HCT116 (cell line): ENCODE measurements around the gene LIPG. TPM values are rescaled to one million over a fixed set of nuclear protein-coding genes. Genes with fewer than 3 reads are reported as not detected.

Experiments used
- ATAC-seq: fragments of 200-7000 bp; cut with Tn5 transposase; 2 replicates; pipeline ENCODE4 v1.9.1; 2020; ENCODE audit warnings: mild to moderate bottlenecking, moderate library complexity
- BruUV-seq: library from RNA; stranded (reverse); fragments of 400-500 nt; replicated peaks from 2 replicates; lab custom pipeline; 2021; lab: Mats Ljungman, UMichigan
- CTCF ChIA-PET: fragments of 300-600 bp; sonication (Branson Sonifier 250); formaldehyde crosslinking; loops from one replicate; lab custom pipeline; 2021; ENCODE audit warnings: antibody characterized with exemption; lab: Charles Lee
- POLR2A ChIA-PET: fragments of 300-600, 350-600 bp; sonication (Branson Sonifier 250); formaldehyde crosslinking; loops from one replicate; lab custom pipeline; 2021; ENCODE audit warnings: antibody characterized with exemption; lab: Charles Lee
- RAD21 ChIA-PET, 2 experiments: fragments of 300-600 bp; sonication (Branson Sonifier 250); formaldehyde crosslinking; loops; one replicate each; lab custom pipeline; 2023; ENCODE audit warnings: low total read pairs in 2 of 2; ENCODE audit not compliant: uncharacterized antibody in 2 of 2, unreplicated experiment in 2 of 2, low non-redundant PET in 1 of 2; lab: Charles Lee
- DNase-seq: peaks from one replicate; pipeline ENCODE4 v3.0.0-alpha.2; 2010; ENCODE audit warnings: low read depth, low spot score
- H2AFZ ChIP-seq: fragments of 200-600 bp; shearing (Covaris generic), sonication (generic); 2 replicates; pipeline ENCODE4 v1.6.1; 2017; ENCODE audit warnings: low read depth, mixed run types, mixed read lengths, antibody characterized with exemption, low read length; ENCODE audit not compliant: poor library complexity, severe bottlenecking
- H3K27ac ChIP-seq: 2 replicates; pipeline ENCODE4 v1.5.1; 2012; ENCODE audit warnings: low read depth, low read length
- H3K27me3 ChIP-seq: fragments of 200-600 bp; sonication (generic); 2 replicates; pipeline ENCODE4 v1.6.1; 2016; ENCODE audit warnings: mixed run types, low read length, mixed read lengths; ENCODE audit not compliant: insufficient read depth
- H3K36me3 ChIP-seq, 2 experiments: fragments of 200-500 bp in 1 of 2; fragments of 200-600 bp in 1 of 2; sonication (Bioruptor generic) in 1 of 2; sonication (generic) in 1 of 2; 2 replicates each; pipeline versions ENCODE4 v1.5.1 to v1.6.1; 2014 to 2016; ENCODE audit warnings: low read length in 2 of 2, inconsistent platforms in 1 of 2, mixed read lengths in 1 of 2, mixed run types in 1 of 2; ENCODE audit not compliant: insufficient read depth in 2 of 2, control insufficient read depth in 1 of 2
- H3K4me1 ChIP-seq, 2 experiments: fragments of 200-600 bp in 1 of 2; sonication (generic) in 1 of 2; 2 replicates each; pipeline versions ENCODE4 v1.5.1 to v1.6.1; 2012 to 2017; ENCODE audit warnings: low read length in 2 of 2, inconsistent platforms in 1 of 2, mild to moderate bottlenecking in 1 of 2, mixed read lengths in 1 of 2, mixed run types in 1 of 2, moderate library complexity in 1 of 2; ENCODE audit not compliant: insufficient read depth in 2 of 2, control insufficient read depth in 1 of 2
- H3K4me2 ChIP-seq: fragments of 200-600 bp; sonication (generic); 2 replicates; pipeline ENCODE4 v1.6.1; 2017; ENCODE audit warnings: mixed run types, low read length, mixed read lengths
- H3K4me3 ChIP-seq, 2 experiments: fragments of 200-600 bp in 1 of 2; sonication (generic) in 1 of 2; replicated peaks in 1 of 2; 2 replicates each; pipeline ENCODE4 v1.5.1; 2011 to 2016; ENCODE audit warnings: low read length in 2 of 2, control low read depth in 1 of 2, low read depth in 1 of 2, mild to moderate bottlenecking in 1 of 2, mixed read lengths in 1 of 2, mixed run types in 1 of 2
- H3K79me2 ChIP-seq: fragments of 200-600 bp; sonication (generic); 2 replicates; pipeline ENCODE4 v1.6.1; 2017; ENCODE audit warnings: mild to moderate bottlenecking, mixed run types, low read length, moderate library complexity, mixed read lengths; ENCODE audit not compliant: insufficient read depth
- H3K9ac ChIP-seq: fragments of 200-600 bp; sonication (generic); 2 replicates; pipeline ENCODE4 v1.6.1; 2016; ENCODE audit warnings: low read length, mixed read lengths
- H3K9me2 ChIP-seq: fragments of 200-600 bp; sonication (generic), shearing (Covaris generic); 2 replicates; pipeline ENCODE4 v1.6.1; 2017; ENCODE audit warnings: mixed run types, mild to moderate bottlenecking, moderate library complexity; ENCODE audit not compliant: insufficient read depth
- H3K9me3 ChIP-seq, 2 experiments: fragments of 200-500 bp in 1 of 2; fragments of 200-600 bp in 1 of 2; sonication (Bioruptor generic) in 1 of 2; sonication (generic) in 1 of 2; 2 replicates each; pipeline ENCODE4 v1.6.1; 2014 to 2017; ENCODE audit warnings: low read length in 2 of 2, mixed read lengths in 2 of 2, inconsistent platforms in 1 of 2, low read depth in 1 of 2, mild to moderate bottlenecking in 1 of 2, mixed run types in 1 of 2, moderate library complexity in 1 of 2; ENCODE audit not compliant: control insufficient read depth in 1 of 2, insufficient read depth in 1 of 2
- H4K20me1 ChIP-seq: fragments of 200-600 bp; sonication (generic), shearing (Covaris generic); 2 replicates; pipeline ENCODE4 v1.6.1; 2017; ENCODE audit warnings: mixed run types, mild to moderate bottlenecking, moderate library complexity; ENCODE audit not compliant: insufficient read depth
- CBX3 ChIP-seq: IDR thresholded peaks from 2 replicates; pipeline ENCODE4 v1.6.1; 2012; ENCODE audit warnings: low read depth
- CEBPB ChIP-seq: IDR thresholded peaks from 2 replicates; pipeline ENCODE4 v1.6.1; 2012; ENCODE audit warnings: low read depth
- EGR1 ChIP-seq: IDR thresholded peaks from 2 replicates; pipeline ENCODE4 v1.6.1; 2012; ENCODE audit warnings: low read depth
- ELF1 ChIP-seq: IDR thresholded peaks from 2 replicates; pipeline ENCODE4 v1.6.1; 2012; ENCODE audit warnings: low read depth, borderline replicate concordance
- EZH2 ChIP-seq: fragments of 200-600 bp; sonication (generic); IDR thresholded peaks from 2 replicates; pipeline ENCODE4 v1.6.1; 2017; ENCODE audit warnings: antibody characterized with exemption, mixed run types
- JUND ChIP-seq: IDR thresholded peaks from 2 replicates; pipeline ENCODE4 v1.6.1; 2012
- POLR2AphosphoS5 ChIP-seq: IDR thresholded peaks from 2 replicates; pipeline ENCODE4 v1.6.1; 2011; ENCODE audit warnings: mild to moderate bottlenecking, low read depth, low read length, moderate library complexity
- RAD21 ChIP-seq: IDR thresholded peaks from 2 replicates; pipeline ENCODE4 v1.6.1; 2012; ENCODE audit warnings: low read depth, mild to moderate bottlenecking
- SP1 ChIP-seq: IDR thresholded peaks from 2 replicates; pipeline ENCODE4 v1.6.1; 2012; ENCODE audit warnings: low read depth
- SRF ChIP-seq: IDR thresholded peaks from 2 replicates; pipeline ENCODE4 v1.6.1; 2012; ENCODE audit warnings: low read depth
- ZNF274 ChIP-seq: fragments of 200-500 bp; sonication (Bioruptor generic); IDR thresholded peaks from 2 replicates; pipeline ENCODE4 v1.6.1; 2014; ENCODE audit warnings: mild to moderate bottlenecking, low read depth, low read length, inconsistent platforms
- intact Hi-C: fragments of 100-400 bp; cut with micrococcal nuclease; formaldehyde crosslinking; loops from 2 replicates; pipeline ENCODE4 v1.10.0; 2022
- total RNA-seq: library from RNA; stranded (reverse); gene quantifications from one replicate; pipeline ENCODE4 v1.2.1, GENCODE V29; 2021; ENCODE audit not compliant: unreplicated experiment
- TF ChIP-seq, protein P1 (sequence below): IDR thresholded peaks from 2 replicates; pipeline ENCODE4 v1.6.1; 2012

LIPG gene
- total RNA-seq, 1 experiment from 2014 or later = 2.6 TPM

DNA sequence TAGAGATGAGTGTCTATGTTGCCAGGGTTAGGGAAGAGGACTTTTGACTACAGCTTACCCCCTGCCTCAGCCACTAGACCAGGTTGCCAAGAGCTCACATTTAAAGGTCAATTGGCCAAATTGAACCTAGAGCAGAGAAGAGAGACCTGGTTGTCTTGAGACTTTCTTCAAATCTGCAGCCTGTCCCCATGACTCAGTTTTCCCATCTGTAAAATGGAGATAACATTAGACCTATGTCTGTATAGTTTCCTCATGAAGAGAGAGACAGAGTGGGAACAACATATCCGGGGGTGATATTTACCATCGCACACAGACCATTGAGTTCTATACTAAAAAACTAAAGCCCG is 1.6 kb upstream of the LIPG start:
- POLR2A ChIA-PET = no interaction called here
- H3K4me1 ChIP-seq = peaks cover 21 to 38% of the 10 kb centered on the region in 2 experiments
- H3K79me2 ChIP-seq = no peaks in the 10 kb centered on the region
- H3K9me3 ChIP-seq = no peaks in the 10 kb centered on the region
- H3K9ac ChIP-seq = no peak overlapping the region
- no peak overlapping the region for H3K27ac ChIP-seq
- no peaks in the 10 kb centered on the region; the same call in 1 of the 2 replicates for H3K27me3 ChIP-seq
- no peaks in the 10 kb centered on the region for H3K36me3 ChIP-seq
- RAD21 ChIA-PET = interaction anchor here in 1 of 2 experiments (0.6 kb wide), 1 partner anchor 49 kb away, joined by 3 read pairs; no protein-coding TSS in a partner anchor
- CTCF ChIA-PET = interaction anchor here (1.0 to 3.4 kb wide), 7 partner anchors 12 to 299 kb away, joined by 3 to 16 read pairs (median 5); no protein-coding TSS in a partner anchor
- no peaks in the 10 kb centered on the region for H3K9me2 ChIP-seq
- no peak overlapping the region for H3K4me3 ChIP-seq
- DNase-seq (no peak), ATAC-seq (no peak)
- TF ChIP-seq POLR2AphosphoS5 (no peak), EGR1 (no peak), SP1 (no peak), EZH2 (no peak), ELF1 (no peak), ZNF274 (no peak), RAD21 (no peak), JUND (no peak), SRF (no peak), CEBPB (no peak), CBX3 (no peak)
- TF ChIP-seq, protein P1, sequence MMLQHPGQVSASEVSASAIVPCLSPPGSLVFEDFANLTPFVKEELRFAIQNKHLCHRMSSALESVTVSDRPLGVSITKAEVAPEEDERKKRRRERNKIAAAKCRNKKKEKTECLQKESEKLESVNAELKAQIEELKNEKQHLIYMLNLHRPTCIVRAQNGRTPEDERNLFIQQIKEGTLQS = no peak
- H3K4me2 ChIP-seq = no peak overlapping the region
- H2AFZ ChIP-seq = no peak overlapping the region
- no TSS peak for BruUV-seq
- intact Hi-C loops = no loop called here
- H4K20me1 ChIP-seq = no peaks in the 10 kb centered on the region
